Prostate gland (tissue), 2 donors: ENCODE results near the gene TMEM45A.

Experiments used
- CTCF ChIP-seq, 4 experiments: fragments of 200-600 bp in 2 of 4; fragments of 450-650 bp in 2 of 4; sonication (generic) in 2 of 4; IDR thresholded peaks; 1 replicate in 3 of 4; 2 replicates in 1 of 4; pipeline ENCODE4 v1.5.1; 2016 to 2019; ENCODE audit warnings: antibody characterized with exemption in 4 of 4, mild to moderate bottlenecking in 2 of 4, moderate library complexity in 2 of 4
- POLR2A ChIP-seq: fragments of 450-650 bp; IDR thresholded peaks from one replicate; pipeline ENCODE4 v1.6.1; 2016; ENCODE audit warnings: antibody characterized with exemption, mild to moderate bottlenecking
- POLR2AphosphoS5 ChIP-seq: sonication (generic); formaldehyde crosslinking; IDR thresholded peaks from one replicate; pipeline ENCODE4 v1.6.1; 2017; ENCODE audit warnings: antibody characterized with exemption

- TF ChIP-seq CTCF (IDR thresholded peaks at IDR 0.05) (no peak), POLR2AphosphoS5 (no peak), POLR2A (no peak)
Measured at GRCh38 chr3:100456745-100457144, 35.7 kb upstream of the TMEM45A start.
